ENCODE data around the gene TMPRSS6. TPM values are rescaled to one million over a fixed set of nuclear protein-coding genes. Genes with fewer than 3 reads are reported as not detected.

Gene TMPRSS6
- total RNA-seq, 1 donor from 2014 or later: not detected

DNA sequence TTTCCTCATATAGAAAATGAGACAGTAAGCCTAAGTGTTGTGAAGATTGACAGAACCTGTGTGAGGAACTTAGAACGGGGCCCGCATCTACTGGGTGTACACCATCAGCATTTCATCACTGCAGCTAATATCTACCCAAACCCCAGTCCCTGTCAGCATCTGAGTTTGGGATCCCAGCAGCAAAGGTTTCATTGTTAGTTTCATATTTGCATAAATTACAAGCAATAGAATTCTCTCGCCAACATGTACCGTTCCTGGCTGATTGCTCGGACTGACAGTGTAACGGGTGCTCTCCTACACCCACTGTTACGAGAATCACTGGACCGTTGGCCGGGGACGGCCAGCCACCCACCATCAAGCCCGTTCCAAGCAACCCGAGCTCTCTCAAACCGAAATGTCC, 10.4 kb upstream of the TMPRSS6 start:
- H3K36me3 ChIP-seq: no peaks in the 10 kb centered on the region
- H3K27ac ChIP-seq (replicated peaks): no peak overlapping the region
- peaks cover 74% of the 10 kb centered on the region for H3K27me3 ChIP-seq (ENCODE audit: low read depth)
- intact Hi-C loops (cut with micrococcal nuclease): no loop called here
- TF ChIP-seq, protein P1, sequence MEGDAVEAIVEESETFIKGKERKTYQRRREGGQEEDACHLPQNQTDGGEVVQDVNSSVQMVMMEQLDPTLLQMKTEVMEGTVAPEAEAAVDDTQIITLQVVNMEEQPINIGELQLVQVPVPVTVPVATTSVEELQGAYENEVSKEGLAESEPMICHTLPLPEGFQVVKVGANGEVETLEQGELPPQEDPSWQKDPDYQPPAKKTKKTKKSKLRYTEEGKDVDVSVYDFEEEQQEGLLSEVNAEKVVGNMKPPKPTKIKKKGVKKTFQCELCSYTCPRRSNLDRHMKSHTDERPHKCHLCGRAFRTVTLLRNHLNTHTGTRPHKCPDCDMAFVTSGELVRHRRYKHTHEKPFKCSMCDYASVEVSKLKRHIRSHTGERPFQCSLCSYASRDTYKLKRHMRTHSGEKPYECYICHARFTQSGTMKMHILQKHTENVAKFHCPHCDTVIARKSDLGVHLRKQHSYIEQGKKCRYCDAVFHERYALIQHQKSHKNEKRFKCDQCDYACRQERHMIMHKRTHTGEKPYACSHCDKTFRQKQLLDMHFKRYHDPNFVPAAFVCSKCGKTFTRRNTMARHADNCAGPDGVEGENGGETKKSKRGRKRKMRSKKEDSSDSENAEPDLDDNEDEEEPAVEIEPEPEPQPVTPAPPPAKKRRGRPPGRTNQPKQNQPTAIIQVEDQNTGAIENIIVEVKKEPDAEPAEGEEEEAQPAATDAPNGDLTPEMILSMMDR (IDR thresholded peaks at IDR 0.05; ENCODE audit: borderline replicate concordance): no peak
- H3K4me3 ChIP-seq: no peak overlapping the region
- DNase-seq: no peak
- no peaks in the 10 kb centered on the region for H3K4me1 ChIP-seq
- no peaks in the 10 kb centered on the region for H3K9me3 ChIP-seq (replicated peaks)

DNA sequence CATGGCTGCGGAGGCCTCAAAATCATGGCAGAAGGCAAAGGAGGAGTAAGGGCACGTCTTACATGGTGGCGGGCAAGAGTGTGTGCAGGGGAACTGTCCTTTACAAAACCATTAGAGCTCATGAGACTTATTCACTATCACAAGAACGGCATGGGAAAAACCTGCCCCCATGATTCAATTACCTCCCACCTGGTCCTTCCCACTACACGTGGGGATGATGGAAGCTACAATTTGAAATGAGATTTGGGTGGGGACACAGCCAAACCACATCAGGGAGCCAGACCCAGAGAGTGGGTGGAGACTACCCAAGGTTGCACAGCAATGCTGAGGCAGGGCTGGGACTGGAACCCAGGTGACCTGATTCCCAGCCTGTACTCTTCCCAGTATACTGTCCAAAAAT, 8.6 kb upstream of the TMPRSS6 start:
- TF ChIP-seq, protein P1 (IDR thresholded peaks at IDR 0.05; ENCODE audit: borderline replicate concordance): no peak
- H3K4me1 ChIP-seq: no peaks in the 10 kb centered on the region
- H3K36me3 ChIP-seq: no peaks in the 10 kb centered on the region
- peaks cover 83% of the 10 kb centered on the region for H3K27me3 ChIP-seq (ENCODE audit: low read depth)
- H3K27ac ChIP-seq (replicated peaks): no peak overlapping the region
- DNase-seq: no peak
- intact Hi-C loops (cut with micrococcal nuclease): no loop called here
- no peak overlapping the region for H3K4me3 ChIP-seq
- H3K9me3 ChIP-seq (replicated peaks): no peaks in the 10 kb centered on the region

DNA sequence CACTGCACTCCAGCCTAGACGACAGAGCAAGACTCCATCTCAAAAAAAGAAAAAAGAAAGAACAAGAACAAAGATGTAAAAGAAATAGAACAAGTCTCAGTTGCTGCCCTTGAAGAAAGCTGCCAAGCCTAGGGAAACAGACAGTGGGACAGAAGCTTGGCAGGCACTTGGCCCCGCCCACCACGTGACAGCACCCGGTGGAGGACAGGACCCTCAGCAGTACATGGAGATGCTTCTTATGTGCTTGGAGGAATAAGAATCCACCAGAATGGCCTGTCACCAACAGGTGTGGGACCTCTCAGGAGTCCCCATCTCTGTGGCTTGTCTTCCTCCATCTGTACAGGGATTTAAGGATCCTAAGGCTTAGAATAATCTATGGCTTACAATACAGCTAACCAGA, 7.6 kb upstream of the TMPRSS6 start:
- DNase-seq: no peak
- TF ChIP-seq, protein P1 (IDR thresholded peaks at IDR 0.05; ENCODE audit: borderline replicate concordance): no peak
- Histone ChIP-seq H3K27ac (replicated peaks) (no peak overlapping the region), H3K4me3 (no peak overlapping the region), H3K27me3 (ENCODE audit: low read depth) (peaks cover 84% of the 10 kb centered on the region), H3K4me1 (no peaks in the 10 kb centered on the region), H3K36me3 (no peaks in the 10 kb centered on the region), H3K9me3 (replicated peaks) (no peaks in the 10 kb centered on the region)
- intact Hi-C loops (cut with micrococcal nuclease): no loop called here

DNA sequence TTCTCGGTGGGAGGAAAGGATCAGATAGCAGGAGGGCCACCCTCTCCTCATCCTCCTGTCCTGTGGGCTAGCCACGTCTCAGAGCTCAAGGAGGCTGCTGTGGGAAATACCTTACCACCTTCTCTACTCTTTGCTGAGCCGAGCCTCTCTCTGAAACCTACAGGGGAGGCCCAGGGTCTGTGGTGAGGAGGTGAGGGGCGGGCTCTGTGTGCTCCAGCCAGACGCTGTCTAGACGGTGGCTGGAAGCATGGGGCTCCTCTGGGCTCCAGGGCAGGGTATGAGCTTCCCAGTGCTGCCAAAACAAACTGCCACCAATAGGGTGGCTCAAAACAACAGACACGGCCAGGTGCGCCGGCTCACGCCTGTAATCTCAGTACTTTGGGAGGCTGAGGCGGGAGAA, 5.5 kb upstream of the TMPRSS6 start:
- intact Hi-C loops (cut with micrococcal nuclease): no loop called here
- TF ChIP-seq, protein P1 (IDR thresholded peaks at IDR 0.05; ENCODE audit: borderline replicate concordance): no peak
- H3K9me3 ChIP-seq (replicated peaks): no peaks in the 10 kb centered on the region
- no peaks in the 10 kb centered on the region for H3K36me3 ChIP-seq
- no peak overlapping the region for H3K4me3 ChIP-seq
- H3K27me3 ChIP-seq (ENCODE audit: low read depth): peaks cover 73% of the 10 kb centered on the region
- no peak for DNase-seq
- H3K4me1 ChIP-seq: no peaks in the 10 kb centered on the region
- H3K27ac ChIP-seq (replicated peaks): no peak overlapping the region

DNA sequence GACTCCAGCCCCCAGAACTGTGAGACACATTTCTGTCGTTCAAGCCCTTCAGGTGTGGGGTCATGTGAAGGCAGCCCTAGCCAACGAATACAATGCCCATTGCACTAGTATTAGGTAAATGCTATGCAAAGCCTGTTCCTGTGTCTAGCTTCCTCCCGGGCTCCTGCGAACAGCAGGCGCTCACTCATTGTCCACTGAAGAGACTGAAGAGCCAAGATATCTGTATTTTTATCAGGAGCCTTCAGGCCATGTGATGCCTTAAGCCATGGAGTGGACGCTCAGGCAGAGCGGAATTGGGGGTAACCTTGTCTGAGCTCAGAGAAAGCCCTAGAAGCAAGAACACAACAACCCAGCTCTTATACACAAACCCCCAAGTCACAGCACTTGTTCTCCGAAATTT, 4.2 kb upstream of the TMPRSS6 start:
- Histone ChIP-seq H3K27ac (replicated peaks) (no peak overlapping the region), H3K27me3 (ENCODE audit: low read depth) (peaks cover 70% of the 10 kb centered on the region), H3K9me3 (replicated peaks) (no peaks in the 10 kb centered on the region), H3K4me1 (no peaks in the 10 kb centered on the region), H3K4me3 (no peak overlapping the region), H3K36me3 (no peaks in the 10 kb centered on the region)
- TF ChIP-seq, protein P1 (IDR thresholded peaks at IDR 0.05; ENCODE audit: borderline replicate concordance): no peak
- no peak for DNase-seq
- intact Hi-C loops (cut with micrococcal nuclease): no loop called here
